Measurements from ENCODE around the gene ACVRL1.

- TF ChIP-seq, protein P1, sequence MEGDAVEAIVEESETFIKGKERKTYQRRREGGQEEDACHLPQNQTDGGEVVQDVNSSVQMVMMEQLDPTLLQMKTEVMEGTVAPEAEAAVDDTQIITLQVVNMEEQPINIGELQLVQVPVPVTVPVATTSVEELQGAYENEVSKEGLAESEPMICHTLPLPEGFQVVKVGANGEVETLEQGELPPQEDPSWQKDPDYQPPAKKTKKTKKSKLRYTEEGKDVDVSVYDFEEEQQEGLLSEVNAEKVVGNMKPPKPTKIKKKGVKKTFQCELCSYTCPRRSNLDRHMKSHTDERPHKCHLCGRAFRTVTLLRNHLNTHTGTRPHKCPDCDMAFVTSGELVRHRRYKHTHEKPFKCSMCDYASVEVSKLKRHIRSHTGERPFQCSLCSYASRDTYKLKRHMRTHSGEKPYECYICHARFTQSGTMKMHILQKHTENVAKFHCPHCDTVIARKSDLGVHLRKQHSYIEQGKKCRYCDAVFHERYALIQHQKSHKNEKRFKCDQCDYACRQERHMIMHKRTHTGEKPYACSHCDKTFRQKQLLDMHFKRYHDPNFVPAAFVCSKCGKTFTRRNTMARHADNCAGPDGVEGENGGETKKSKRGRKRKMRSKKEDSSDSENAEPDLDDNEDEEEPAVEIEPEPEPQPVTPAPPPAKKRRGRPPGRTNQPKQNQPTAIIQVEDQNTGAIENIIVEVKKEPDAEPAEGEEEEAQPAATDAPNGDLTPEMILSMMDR (IDR thresholded peaks at IDR 0.05), result no peak
- TF ChIP-seq, protein P2, sequence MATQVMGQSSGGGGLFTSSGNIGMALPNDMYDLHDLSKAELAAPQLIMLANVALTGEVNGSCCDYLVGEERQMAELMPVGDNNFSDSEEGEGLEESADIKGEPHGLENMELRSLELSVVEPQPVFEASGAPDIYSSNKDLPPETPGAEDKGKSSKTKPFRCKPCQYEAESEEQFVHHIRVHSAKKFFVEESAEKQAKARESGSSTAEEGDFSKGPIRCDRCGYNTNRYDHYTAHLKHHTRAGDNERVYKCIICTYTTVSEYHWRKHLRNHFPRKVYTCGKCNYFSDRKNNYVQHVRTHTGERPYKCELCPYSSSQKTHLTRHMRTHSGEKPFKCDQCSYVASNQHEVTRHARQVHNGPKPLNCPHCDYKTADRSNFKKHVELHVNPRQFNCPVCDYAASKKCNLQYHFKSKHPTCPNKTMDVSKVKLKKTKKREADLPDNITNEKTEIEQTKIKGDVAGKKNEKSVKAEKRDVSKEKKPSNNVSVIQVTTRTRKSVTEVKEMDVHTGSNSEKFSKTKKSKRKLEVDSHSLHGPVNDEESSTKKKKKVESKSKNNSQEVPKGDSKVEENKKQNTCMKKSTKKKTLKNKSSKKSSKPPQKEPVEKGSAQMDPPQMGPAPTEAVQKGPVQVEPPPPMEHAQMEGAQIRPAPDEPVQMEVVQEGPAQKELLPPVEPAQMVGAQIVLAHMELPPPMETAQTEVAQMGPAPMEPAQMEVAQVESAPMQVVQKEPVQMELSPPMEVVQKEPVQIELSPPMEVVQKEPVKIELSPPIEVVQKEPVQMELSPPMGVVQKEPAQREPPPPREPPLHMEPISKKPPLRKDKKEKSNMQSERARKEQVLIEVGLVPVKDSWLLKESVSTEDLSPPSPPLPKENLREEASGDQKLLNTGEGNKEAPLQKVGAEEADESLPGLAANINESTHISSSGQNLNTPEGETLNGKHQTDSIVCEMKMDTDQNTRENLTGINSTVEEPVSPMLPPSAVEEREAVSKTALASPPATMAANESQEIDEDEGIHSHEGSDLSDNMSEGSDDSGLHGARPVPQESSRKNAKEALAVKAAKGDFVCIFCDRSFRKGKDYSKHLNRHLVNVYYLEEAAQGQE (IDR thresholded peaks at IDR 0.05; ENCODE audit: insufficient read depth in 1 of 2, low read depth in 2 of 2, low read length in 1 of 2), result no peak
Observed at GRCh38 chr12:51860986-51861385, 46.3 kb upstream of the ACVRL1 start.

Measured in Panc1 (cell line).